Motor neuron (in vitro differentiated cells): ENCODE measurements around the gene DHX8. TPM values are rescaled to one million over a fixed set of nuclear protein-coding genes. Genes with fewer than 3 reads are reported as not detected.
A peak's percentile ranks its signal among the peaks of the same experiment; 100 is the strongest.

ENCODE experiments used
- ATAC-seq, 8 experiments: fragments of 200-7000 bp; cut with Tn5 transposase; replicated peaks in 6 of 8; 2 replicates each; pipeline ENCODE4 v1.8.0; 2021; ENCODE audit warnings: mild to moderate bottlenecking in 8 of 8, moderate library complexity in 8 of 8
- H3K27ac ChIP-seq, 2 donors: fragments of 250-450 bp; sonication (Bioruptor Pico); 2 replicates each; pipeline ENCODE4 v1.9.0; 2021; ENCODE audit warnings: antibody characterized with exemption in 2 of 2, mild to moderate bottlenecking in 2 of 2, moderate library complexity in 1 of 2
- H3K4me1 ChIP-seq, 2 donors: fragments of 250-450 bp; sonication (Bioruptor Pico); replicated peaks in 1 of 2; 2 replicates each; pipeline ENCODE4 v1.6.1; 2021; ENCODE audit warnings: antibody characterized with exemption in 2 of 2, mild to moderate bottlenecking in 2 of 2, moderate library complexity in 1 of 2
- H3K4me3 ChIP-seq, 5 donors: fragments of 250-450 bp; sonication (Bioruptor Pico); 2 replicates each; pipeline ENCODE4 v1.9.0; 2021; ENCODE audit warnings: antibody characterized with exemption in 5 of 5, mild to moderate bottlenecking in 5 of 5, moderate library complexity in 4 of 5
- WGBS, 10 experiments: fragments of 450-650 bp; shearing (Covaris generic); methylation state at CpG; one replicate each; pipeline ENCODE4 v1.0.0; 2022; 5-methylcytosine and 5-hydroxymethylcytosine counted together
- in situ Hi-C, 9 experiments: fragments of 400-800 bp; cut with MboI; loops; one replicate each; pipeline ENCODE4 v1.15.0; 2021; ENCODE audit warnings: low sequenced_read_pairs in 9 of 9, low pct_unique_long_range_greater_than_20kb in 2 of 9; ENCODE audit not compliant: unreplicated experiment in 9 of 9
- total RNA-seq, 8 experiments: library from RNA; unstranded; fragments of 300-600 nt; gene quantifications; 2 replicates each; pipeline versions ENCODE4 v1.2.3 to v1.2.4, GENCODE V29; 2022

DHX8 gene
- total RNA-seq, 8 experiments from 2014 or later, result 16.9 to 54.2 (median 33.9) TPM

- peak; percentile 83 to 89 (median 88) for ATAC-seq
- no peak overlapping the region for H3K4me3 ChIP-seq
- H3K27ac ChIP-seq, result peak overlapping the region; percentile 19 to 54
- in situ Hi-C loops, result no loop called here
- peaks cover 24 to 34% of the 10 kb centered on the region in 2 donors for H3K4me1 ChIP-seq
- WGBS, 10 experiments, result 0 to 7% (median 4%) methylated on average over 3 to 4 of the region's 23 CpGs; no CpG with 5 or more reads in 7 of the 10 experiments
These were observed 46.7 kb downstream of the DHX8 start for GRCh38 chr17:43530288-43531081.

- Histone ChIP-seq H3K4me1 (peaks cover 25 to 33% of the 10 kb centered on the region in 2 donors), H3K27ac (peak overlapping the region; percentile 19 to 54), H3K4me3 (no peak overlapping the region)
- in situ Hi-C loops, result no loop called here
- 20 to 100% (median 65%) methylated on average over 1 to 3 of the region's 3 CpGs; no CpG with 5 or more reads in 4 of the 10 experiments for WGBS, 10 experiments
- no peak for ATAC-seq
These were observed 47.3 kb downstream of the DHX8 start for GRCh38 chr17:43531082-43531378.

DNA sequence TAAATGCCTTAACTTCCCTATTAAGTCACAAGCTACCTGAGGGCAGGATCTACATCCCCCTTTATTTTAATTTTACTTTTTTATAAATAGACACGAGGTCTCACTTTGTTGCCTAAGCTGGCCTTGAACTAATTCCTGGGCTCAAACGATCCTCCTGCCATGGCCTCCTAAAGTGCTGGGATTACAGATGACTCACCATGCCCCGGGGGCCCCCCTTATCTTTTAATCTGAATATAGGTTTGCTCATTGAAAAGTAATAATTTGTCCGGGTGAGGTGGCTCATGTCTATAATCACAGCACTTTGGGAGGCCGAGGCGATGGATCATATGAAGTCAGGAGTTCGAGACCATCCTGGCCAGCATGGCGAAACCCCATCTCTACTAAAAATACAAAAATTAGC is 48.2 kb downstream of the DHX8 start:
- Histone ChIP-seq H3K4me3 (no peak overlapping the region), H3K4me1 (peaks cover 32 to 39% of the 10 kb centered on the region in 2 donors), H3K27ac (no peak overlapping the region)
- no peak for ATAC-seq
- in situ Hi-C loops, result no loop called here
- 75 to 100% (median 83%) methylated on average over 1 to 8 of the region's 8 CpGs; no CpG with 5 or more reads in 1 of the 10 experiments for WGBS, 10 experiments

DNA sequence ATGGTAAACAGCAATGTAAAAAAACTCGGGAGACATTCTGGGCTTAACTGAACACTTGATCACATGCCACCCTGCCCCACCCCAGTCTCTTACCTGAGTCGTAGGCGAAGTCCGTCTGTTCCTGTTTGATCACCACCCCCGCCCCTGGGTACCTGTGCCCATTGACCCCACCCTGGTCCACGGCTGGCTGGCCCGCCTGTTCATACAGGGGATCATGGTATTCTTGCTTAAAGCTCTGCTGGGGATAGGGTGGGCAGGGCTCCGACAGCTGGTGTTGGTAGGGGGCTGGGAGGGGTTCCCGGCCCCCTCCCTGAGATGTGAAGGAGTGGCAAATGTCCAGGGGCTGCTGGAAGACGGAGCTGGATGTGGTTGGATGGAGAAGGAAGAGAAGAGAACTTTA is 48.8 kb downstream of the DHX8 start:
- no peak overlapping the region for H3K27ac ChIP-seq
- H3K4me3 ChIP-seq, result no peak overlapping the region
- no peak for ATAC-seq
- peaks cover 32 to 39% of the 10 kb centered on the region in 2 donors for H3K4me1 ChIP-seq
- 14 to 100% (median 89%) methylated on average over 1 to 4 of the region's 10 CpGs; no CpG with 5 or more reads in 6 of the 10 experiments for WGBS, 10 experiments
- in situ Hi-C loops, result no loop called here

GRCh38 chr17:43533699-43534098 is 49.9 kb downstream of the DHX8 start:
- Histone ChIP-seq H3K27ac (no peak overlapping the region), H3K4me3 (no peak overlapping the region), H3K4me1 (peaks cover 32 to 35% of the 10 kb centered on the region in 2 donors)
- 80% methylated on average over 1 to 3 of the region's 4 CpGs; no CpG with 5 or more reads in 8 of the 10 experiments for WGBS, 10 experiments
- in situ Hi-C loops, result no loop called here
- no peak for ATAC-seq

DNA sequence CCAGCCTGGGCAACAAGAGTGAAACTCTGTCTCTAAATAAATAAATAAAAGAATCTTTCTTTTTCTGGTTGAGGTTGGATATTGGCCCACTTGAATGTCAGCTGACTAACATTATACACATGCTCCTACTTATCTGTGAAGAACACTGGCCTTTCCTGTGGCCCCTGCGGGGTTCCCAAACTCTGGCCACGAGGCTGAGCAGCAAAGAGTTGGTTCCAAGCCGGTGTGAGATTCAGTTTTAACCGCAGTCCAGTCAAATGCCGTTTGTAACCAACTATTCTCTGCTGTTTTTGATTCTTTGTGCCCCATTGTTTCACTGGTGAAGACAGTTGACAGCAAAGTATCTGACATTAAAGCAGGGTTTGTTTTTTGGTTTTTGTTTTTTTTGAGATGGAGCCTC is 51.1 kb downstream of the DHX8 start:
- Histone ChIP-seq H3K4me1 (peaks cover 26% of the 10 kb centered on the region in 2 donors), H3K27ac (no peak overlapping the region), H3K4me3 (no peak overlapping the region)
- in situ Hi-C loops, result no loop called here
- WGBS, 10 experiments, result 59 to 100% (median 80%) methylated on average over 1 to 5 of the region's 5 CpGs; no CpG with 5 or more reads in 4 of the 10 experiments
- no peak for ATAC-seq

DNA sequence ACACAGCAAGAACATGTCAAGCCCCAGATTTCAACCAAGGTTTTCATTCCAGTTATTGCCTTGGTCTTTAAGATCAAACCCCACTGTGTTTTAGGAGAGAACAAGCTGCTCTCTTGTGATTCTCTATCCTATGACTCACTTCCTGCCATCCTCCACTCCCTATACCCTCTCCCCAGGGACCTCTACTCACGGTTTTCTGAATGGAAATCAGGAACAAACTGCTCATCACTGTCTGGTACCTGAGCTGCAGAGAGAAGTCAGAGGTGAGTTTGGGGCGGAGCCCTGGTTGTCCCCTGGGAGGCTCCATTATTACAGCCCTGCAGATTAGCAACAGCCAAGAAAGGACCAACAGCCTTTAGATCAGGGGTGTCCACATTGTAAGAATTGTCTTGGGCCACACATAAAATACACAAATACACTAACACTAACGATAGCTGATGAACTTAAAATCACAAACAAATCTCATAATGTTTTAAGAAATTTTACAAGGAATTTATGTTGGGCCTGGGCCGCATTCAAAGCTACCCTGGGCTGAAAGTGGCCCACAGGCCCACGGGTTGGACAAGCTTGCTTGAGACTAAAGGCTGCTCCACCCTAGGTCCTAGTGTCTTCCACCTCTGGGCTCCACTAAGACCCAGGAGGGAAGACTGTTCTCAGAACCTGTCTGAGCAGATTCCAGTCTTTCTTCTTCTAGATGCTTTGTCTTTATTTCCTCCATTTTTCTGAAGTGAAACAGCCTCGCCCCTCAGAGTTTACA is 52.6 kb downstream of the DHX8 start:
- ATAC-seq, result peak in 6 of 8 experiments; percentile 36 to 94 (median 88)
- H3K27ac ChIP-seq, result peak overlapping the region in 1 of 2 donors; percentile 30

GRCh38 chr17:43540821-43541674 is 57.3 kb downstream of the DHX8 start:
- no peak overlapping the region for H3K27ac ChIP-seq
- in situ Hi-C loops, result no loop called here
- peak in 3 of 8 experiments; percentile 3 to 19 (median 12) for ATAC-seq
- H3K4me3 ChIP-seq, result no peak overlapping the region
- peaks cover 33 to 55% of the 10 kb centered on the region in 2 donors for H3K4me1 ChIP-seq
- WGBS, 10 experiments, result 13 to 73% (median 49%) methylated on average over 2 to 6 of the region's 11 CpGs; no CpG with 5 or more reads in 2 of the 10 experiments

More for the DNA sequence above, 52.6 kb downstream of the DHX8 start:
- Histone ChIP-seq H3K4me3 (no peak overlapping the region), H3K4me1 (peaks cover 16 to 22% of the 10 kb centered on the region in 2 donors)
- in situ Hi-C loops, result no loop called here
- 48 to 100% (median 74%) methylated on average over 1 to 4 of the region's 6 CpGs; no CpG with 5 or more reads in 2 of the 10 experiments for WGBS, 10 experiments

GRCh38 chr17:43542859-43543258 is 59.1 kb downstream of the DHX8 start:
- WGBS, 10 experiments, result 60% methylated on average over 1 of the region's 8 CpGs; no CpG with 5 or more reads in 9 of the 10 experiments

DNA sequence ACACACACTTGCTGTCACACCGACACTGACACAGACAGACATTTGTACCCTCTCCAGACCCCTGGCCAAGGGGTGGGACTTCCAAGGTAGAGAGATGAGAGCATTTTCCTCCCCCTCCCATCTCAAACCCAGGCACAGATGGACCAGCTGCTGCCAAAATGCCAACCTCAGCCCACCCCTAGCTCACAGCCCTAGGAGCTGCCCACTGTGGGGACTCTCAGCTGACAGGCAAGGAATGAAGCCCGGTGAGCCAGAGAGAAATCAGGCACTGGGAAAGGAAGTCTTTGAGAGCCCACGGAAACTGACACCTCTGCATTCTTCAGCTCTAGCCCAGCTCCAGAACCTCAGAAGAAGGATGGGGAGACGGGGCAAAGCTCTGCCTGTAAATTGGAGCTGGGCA is 59.5 kb downstream of the DHX8 start:
- no peak for ATAC-seq
- Histone ChIP-seq H3K4me1 (peaks cover 26 to 51% of the 10 kb centered on the region in 2 donors), H3K27ac (no peak overlapping the region), H3K4me3 (no peak overlapping the region)
- in situ Hi-C loops, result no loop called here
- 0 to 67% (median 35%) methylated on average over 1 to 3 of the region's 4 CpGs; no CpG with 5 or more reads in 6 of the 10 experiments for WGBS, 10 experiments

More at GRCh38 chr17:43542859-43543258, 59.1 kb downstream of the DHX8 start:
- ATAC-seq, result no peak
- in situ Hi-C loops, result no loop called here
- H3K4me3 ChIP-seq, result no peak overlapping the region
- H3K4me1 ChIP-seq, result peaks cover 26 to 51% of the 10 kb centered on the region in 2 donors
- no peak overlapping the region for H3K27ac ChIP-seq

DNA sequence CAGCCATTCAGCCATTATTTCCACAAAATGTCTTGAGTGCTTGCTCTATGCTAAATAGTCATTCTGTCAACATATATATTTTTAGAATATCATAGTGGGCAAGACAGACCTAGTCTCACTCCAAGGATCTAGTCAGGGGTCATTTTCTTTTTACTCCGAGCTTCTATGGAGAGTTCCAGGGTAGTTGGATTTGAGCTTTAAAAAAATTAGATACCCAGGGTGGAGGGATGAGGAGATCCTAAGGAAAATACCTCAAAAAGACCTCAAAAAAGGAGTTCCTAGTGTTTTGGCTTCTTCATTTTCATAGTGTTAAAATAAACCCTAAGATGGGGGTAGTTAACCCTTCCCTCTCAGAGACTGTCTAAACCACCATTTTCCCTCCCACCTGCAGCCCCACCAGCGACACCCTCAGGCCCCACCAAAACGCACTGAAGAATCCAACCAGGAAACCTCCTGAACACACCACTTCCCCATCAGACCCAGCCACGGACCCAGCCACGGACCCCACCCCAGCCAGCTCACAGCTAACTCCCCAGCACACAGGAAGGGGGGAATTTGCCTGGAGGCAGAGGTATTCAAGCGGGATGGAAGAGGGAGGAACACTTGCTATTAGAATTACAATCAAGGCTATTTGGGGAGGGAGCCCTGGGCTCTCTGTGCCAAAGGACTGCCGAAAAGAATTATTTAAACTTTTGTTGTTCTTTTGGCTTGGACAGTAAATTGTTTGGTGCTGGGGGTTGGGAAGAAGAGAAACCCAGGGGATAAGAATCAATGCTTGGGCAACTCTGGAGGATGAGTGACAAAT is 60.2 kb downstream of the DHX8 start:
- 0 to 80% (median 15%) methylated on average over 1 to 4 of the region's 7 CpGs; no CpG with 5 or more reads in 1 of the 10 experiments for WGBS, 10 experiments
- in situ Hi-C loops, result no loop called here
- H3K27ac ChIP-seq, result no peak overlapping the region
- ATAC-seq, result no peak
- H3K4me1 ChIP-seq, result peaks cover 26 to 51% of the 10 kb centered on the region in 2 donors
- peak overlapping the region in 4 of 5 donors; percentile 31 to 54 (median 46) for H3K4me3 ChIP-seq

GRCh38 chr17:43545383-43545632 is 61.5 kb downstream of the DHX8 start:
- H3K4me3 ChIP-seq, result peak overlapping the region; percentile 31 to 54 (median 43)
- in situ Hi-C loops, result no loop called here
- peak in 5 of 8 experiments; percentile 1 to 21 (median 7) for ATAC-seq
- WGBS, 10 experiments, result no CpG with 5 or more reads among the region's 21 CpGs
- peaks cover 26 to 51% of the 10 kb centered on the region in 2 donors for H3K4me1 ChIP-seq
- H3K27ac ChIP-seq, result no peak overlapping the region
